HCT116 (cell line): Measurements from ENCODE around the gene GOLGA3.

ENCODE experiments used
- CBX3 ChIP-seq: IDR thresholded peaks from 2 replicates; pipeline ENCODE4 v1.6.1; 2012; ENCODE audit warnings: low read depth
- CEBPB ChIP-seq: IDR thresholded peaks from 2 replicates; pipeline ENCODE4 v1.6.1; 2012; ENCODE audit warnings: low read depth
- CTCF ChIP-seq, 3 experiments: fragments of 200-600 bp in 1 of 3; sonication (generic) in 1 of 3; IDR thresholded peaks in 2 of 3; conservative IDR thresholded peaks in 1 of 3; 2 replicates each; pipeline ENCODE4 v1.5.1; 2012 to 2017; ENCODE audit warnings: low read depth in 2 of 3, low read length in 2 of 3, antibody characterized with exemption in 1 of 3, borderline replicate concordance in 1 of 3, control low read depth in 1 of 3, mild to moderate bottlenecking in 1 of 3, mixed read lengths in 1 of 3, mixed run types in 1 of 3, moderate library complexity in 1 of 3; ENCODE audit not compliant: insufficient read depth in 1 of 3
- EZH2phosphoT487 ChIP-seq: fragments of 200-600 bp; IDR thresholded peaks from 2 replicates; pipeline ENCODE4 v1.6.1; 2018; ENCODE audit warnings: antibody characterized with exemption, borderline replicate concordance
- JUND ChIP-seq: IDR thresholded peaks from 2 replicates; pipeline ENCODE4 v1.6.1; 2012
- POLR2A ChIP-seq: IDR thresholded peaks from 2 replicates; pipeline ENCODE4 v1.7.0; 2011; ENCODE audit warnings: borderline replicate concordance; ENCODE audit not compliant: insufficient read depth, insufficient read length; ENCODE audit errors: extremely low read depth
- SIN3A ChIP-seq: IDR thresholded peaks from 2 replicates; pipeline ENCODE4 v1.6.1; 2012; ENCODE audit warnings: low read depth
- ZBTB33 ChIP-seq: IDR thresholded peaks from 2 replicates; pipeline ENCODE4 v1.6.1; 2011; ENCODE audit warnings: mild to moderate bottlenecking, low read length, moderate library complexity; ENCODE audit not compliant: insufficient replicate concordance; ENCODE audit errors: extremely low read depth

- TF ChIP-seq SIN3A (no peak), POLR2A (no peak), CTCF (IDR thresholded peaks at IDR 0.05 in 2 of 3, conservative IDR thresholded peaks at IDR 0.05 in 1 of 3; ENCODE audit: borderline replicate concordance in 1 of 3, insufficient read depth in 1 of 3, low read depth in 2 of 3, low read length in 2 of 3) (no peak), CEBPB (no peak), CBX3 (no peak), JUND (no peak), ZBTB33 (no peak), EZH2phosphoT487 (no peak)
Measured at GRCh38 chr12:132853285-132854092, 24.8 kb upstream of the GOLGA3 start.
